ENCODE results near the gene ONECUT3.

GRCh38 chr19:1749373-1750342 lies 3.6 kb upstream of the ONECUT3 start:
- no peak for TF ChIP-seq EP300 (IDR thresholded peaks at IDR 0.05)
- no peak for TF ChIP-seq POLR2A (IDR thresholded peaks at IDR 0.05)
